Stimulated activated CD8-positive, alpha-beta memory T cell treated with anti-CD3 and anti-CD28 coated beads, Interleukin-12 subunit alpha, Interleukin-12 subunit beta, amount 100 ng/mL, for 4 hours (primary cell): ENCODE measurements around the gene GDA.
"Not testable (repeated sequence)": the region's sequence is repeated elsewhere in the genome, so short reads cannot be mapped to it uniquely, and the experiment has no call there.

ENCODE experiments used
- DNase-seq: peaks from one replicate; pipeline ENCODE4 v3.0.0-alpha.2; 2020; ENCODE audit warnings: low read depth

The GDA gene

GRCh38 chr9:72280913-72281500 lies 131.8 kb downstream of the GDA start:
- peak; percentile 27 for DNase-seq

- no peak for DNase-seq
Observed at GRCh38 chr9:72289401-72289800, 140.2 kb downstream of the GDA start.

GRCh38 chr9:72290311-72290710 lies 141.1 kb downstream of the GDA start:
- DNase-seq = no peak

- not testable (repeated sequence) for DNase-seq
Observed at GRCh38 chr9:72291576-72291975, 142.3 kb downstream of the GDA start.

GRCh38 chr9:72292256-72292682 lies 143.0 kb downstream of the GDA start:
- DNase-seq = no peak

GRCh38 chr9:72292874-72293607 lies 143.8 kb downstream of the GDA start:
- no peak for DNase-seq

- no peak for DNase-seq
Observed at GRCh38 chr9:72294936-72295335, 145.7 kb downstream of the GDA start.

GRCh38 chr9:72297516-72297915 lies 148.3 kb downstream of the GDA start:
- no peak for DNase-seq

GRCh38 chr9:72299017-72299603 lies 149.9 kb downstream of the GDA start:
- DNase-seq = no peak

GRCh38 chr9:72300873-72301272 lies 151.6 kb downstream of the GDA start:
- DNase-seq = no peak
